Caco-2 (cell line): ENCODE data around the gene FCHSD2. TPM values are rescaled to one million over a fixed set of nuclear protein-coding genes. Genes with fewer than 3 reads are reported as not detected.
A peak's percentile ranks its signal among the peaks of the same experiment; 100 is the strongest.

Source experiments
- BruUV-seq: library from RNA; stranded (reverse); fragments of 400-500 nt; replicated peaks from 2 replicates; lab custom pipeline; 2021; lab: Mats Ljungman, UMichigan
- CTCF ChIA-PET: fragments of 300-600 bp; sonication (Branson Sonifier 250); formaldehyde crosslinking; loops from one replicate; lab custom pipeline; 2022; ENCODE audit warnings: antibody characterized with exemption; lab: Charles Lee
- POLR2A ChIA-PET: fragments of 300-600 bp; sonication (Branson Sonifier 250); formaldehyde crosslinking; loops from one replicate; lab custom pipeline; 2022; ENCODE audit warnings: antibody characterized with exemption; lab: Charles Lee
- DNase-seq, 2 experiments: peaks; one replicate each; pipeline versions ENCODE4 v3.0.0 to v3.0.0-alpha.2; 2020 to 2022
- H3K27me3 ChIP-seq: replicated peaks from 2 replicates; pipeline ENCODE4 v1.6.0; 2011; ENCODE audit warnings: low read length; ENCODE audit not compliant: control insufficient read depth, insufficient read depth
- H3K36me3 ChIP-seq: 2 replicates; pipeline ENCODE4 v1.5.1; 2011; ENCODE audit warnings: low read length; ENCODE audit not compliant: control insufficient read depth, insufficient read depth
- H3K4me1 ChIP-seq: fragments of 250-450 bp; sonication (Bioruptor Pico); 2 replicates; pipeline ENCODE4 v1.5.1; 2020; ENCODE audit warnings: mild to moderate bottlenecking
- H3K4me3 ChIP-seq: 2 replicates; pipeline ENCODE4 v1.5.1; 2011; ENCODE audit warnings: low read depth, mild to moderate bottlenecking, control low read depth, low read length
- H3K9me3 ChIP-seq: fragments of 250-450 bp; sonication (Bioruptor Pico); 2 replicates; pipeline ENCODE4 v1.5.1; 2020; ENCODE audit warnings: mild to moderate bottlenecking, moderate library complexity
- H3K27ac Mint-ChIP-seq: one replicate; pipeline ENCODE4 v1.8.0; 2022; ENCODE audit warnings: mixed read lengths; ENCODE audit not compliant: unreplicated experiment
- H3K27me3 Mint-ChIP-seq: one replicate; pipeline ENCODE4 v1.8.0; 2022; ENCODE audit warnings: mixed read lengths; ENCODE audit not compliant: insufficient read depth, unreplicated experiment
- H3K36me3 Mint-ChIP-seq: one replicate; pipeline ENCODE4 v1.8.0; 2022; ENCODE audit warnings: mild to moderate bottlenecking, mixed read lengths; ENCODE audit not compliant: insufficient read depth, unreplicated experiment
- H3K4me1 Mint-ChIP-seq: one replicate; pipeline ENCODE4 v1.8.0; 2022; ENCODE audit warnings: low read depth, mixed read lengths; ENCODE audit not compliant: unreplicated experiment
- H3K4me3 Mint-ChIP-seq: one replicate; pipeline ENCODE4 v1.8.0; 2022; ENCODE audit warnings: mild to moderate bottlenecking, moderate library complexity, mixed read lengths; ENCODE audit not compliant: unreplicated experiment
- H3K9me3 Mint-ChIP-seq: one replicate; pipeline ENCODE4 v1.8.0; 2022; ENCODE audit warnings: mixed read lengths; ENCODE audit not compliant: unreplicated experiment
- intact Hi-C: fragments of 100-400 bp; cut with micrococcal nuclease; formaldehyde crosslinking; loops from one replicate; pipeline ENCODE4 v1.10.0; 2022; ENCODE audit not compliant: unreplicated experiment
- total RNA-seq: library from RNA; stranded (reverse); gene quantifications from 2 replicates; pipeline ENCODE4 v1.2.3, GENCODE V29; 2022
- TF ChIP-seq, protein P1 (sequence below), 2 experiments: fragments of 200-600 bp in 1 of 2; IDR thresholded peaks; 1 replicate in 1 of 2; 2 replicates in 1 of 2; pipeline versions ENCODE4 v1.5.1 to v1.8.0; 2011 to 2022; ENCODE audit warnings: antibody characterized with exemption in 1 of 2, control low read depth in 1 of 2, inconsistent platforms in 1 of 2, low read depth in 1 of 2, low read length in 1 of 2, mild to moderate bottlenecking in 1 of 2, moderate library complexity in 1 of 2; ENCODE audit not compliant: insufficient read depth in 1 of 2, severe bottlenecking in 1 of 2, unreplicated experiment in 1 of 2

Gene FCHSD2
- total RNA-seq, 1 experiment from 2014 or later = 32.7 TPM

DNA sequence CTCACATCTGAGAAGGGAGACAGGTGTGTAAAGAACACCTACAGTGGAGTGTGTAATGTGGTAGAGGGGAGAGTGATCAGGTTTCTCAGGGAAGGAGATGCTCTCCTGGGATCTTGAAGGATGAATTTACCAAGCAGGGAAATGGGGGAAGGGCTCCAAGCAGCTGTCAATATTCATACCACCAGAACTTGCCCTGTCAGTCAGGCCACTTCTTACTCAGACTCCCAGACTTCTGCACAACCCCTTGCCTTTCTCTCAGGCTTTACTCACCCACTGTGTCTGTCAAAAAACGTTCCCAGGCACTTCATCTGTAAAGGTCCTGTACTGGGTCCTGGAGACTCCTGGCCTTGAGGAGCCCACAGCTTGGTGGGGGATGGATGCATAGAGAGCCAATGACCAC is 14.0 kb upstream of the FCHSD2 start:
- no peak overlapping the region for H3K4me3 ChIP-seq
- intact Hi-C loops = no loop called here
- Mint-ChIP-seq H3K36me3 (no peaks in the 10 kb centered on the region), H3K27ac (no peak overlapping the region), H3K4me3 (no peak overlapping the region), H3K27me3 (no peaks in the 10 kb centered on the region), H3K9me3 (no peaks in the 10 kb centered on the region), H3K4me1 (peaks cover 27% of the 10 kb centered on the region)
- BruUV-seq = no TSS peak
- ChIA-PET CTCF (interaction anchor here (0.6 to 1.1 kb wide), 2 partner anchors 20 to 1314 kb away, joined by 3 read pairs; no protein-coding TSS in a partner anchor), POLR2A (no interaction called here)
- H3K36me3 ChIP-seq = no peaks in the 10 kb centered on the region
- peak in 1 of 2 experiments; percentile 26 for DNase-seq
- TF ChIP-seq, protein P1, sequence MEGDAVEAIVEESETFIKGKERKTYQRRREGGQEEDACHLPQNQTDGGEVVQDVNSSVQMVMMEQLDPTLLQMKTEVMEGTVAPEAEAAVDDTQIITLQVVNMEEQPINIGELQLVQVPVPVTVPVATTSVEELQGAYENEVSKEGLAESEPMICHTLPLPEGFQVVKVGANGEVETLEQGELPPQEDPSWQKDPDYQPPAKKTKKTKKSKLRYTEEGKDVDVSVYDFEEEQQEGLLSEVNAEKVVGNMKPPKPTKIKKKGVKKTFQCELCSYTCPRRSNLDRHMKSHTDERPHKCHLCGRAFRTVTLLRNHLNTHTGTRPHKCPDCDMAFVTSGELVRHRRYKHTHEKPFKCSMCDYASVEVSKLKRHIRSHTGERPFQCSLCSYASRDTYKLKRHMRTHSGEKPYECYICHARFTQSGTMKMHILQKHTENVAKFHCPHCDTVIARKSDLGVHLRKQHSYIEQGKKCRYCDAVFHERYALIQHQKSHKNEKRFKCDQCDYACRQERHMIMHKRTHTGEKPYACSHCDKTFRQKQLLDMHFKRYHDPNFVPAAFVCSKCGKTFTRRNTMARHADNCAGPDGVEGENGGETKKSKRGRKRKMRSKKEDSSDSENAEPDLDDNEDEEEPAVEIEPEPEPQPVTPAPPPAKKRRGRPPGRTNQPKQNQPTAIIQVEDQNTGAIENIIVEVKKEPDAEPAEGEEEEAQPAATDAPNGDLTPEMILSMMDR (IDR thresholded peaks at IDR 0.05; ENCODE audit: insufficient read depth in 1 of 2, low read depth in 1 of 2, low read length in 1 of 2, severe bottlenecking in 1 of 2, unreplicated experiment in 1 of 2) = no peak
- H3K27me3 ChIP-seq = no peaks in the 10 kb centered on the region
- H3K4me1 ChIP-seq = peaks cover 42% of the 10 kb centered on the region
- no peaks in the 10 kb centered on the region for H3K9me3 ChIP-seq

DNA sequence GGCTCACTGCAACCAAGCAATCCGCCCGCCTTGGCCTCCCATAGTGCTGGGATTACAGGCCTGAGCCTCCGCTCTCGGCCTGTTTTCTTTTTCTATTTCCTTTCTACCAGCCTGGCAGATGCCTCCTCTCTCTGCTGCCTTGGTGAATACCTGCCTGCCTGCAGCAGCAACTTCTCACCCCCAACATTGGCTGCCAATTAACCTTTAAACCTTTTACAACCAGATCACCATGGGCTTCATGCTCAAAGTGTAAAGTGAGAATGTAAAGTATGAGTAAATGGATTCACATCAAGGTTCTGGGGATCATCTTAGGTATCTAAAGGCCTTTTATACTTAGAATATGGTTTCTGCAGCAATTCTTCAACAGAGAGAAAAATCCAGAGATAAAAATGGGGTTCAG is 13.0 kb upstream of the FCHSD2 start:
- TF ChIP-seq, protein P1 (IDR thresholded peaks at IDR 0.05; ENCODE audit: insufficient read depth in 1 of 2, low read depth in 1 of 2, low read length in 1 of 2, severe bottlenecking in 1 of 2, unreplicated experiment in 1 of 2) = no peak
- Mint-ChIP-seq H3K9me3 (no peaks in the 10 kb centered on the region), H3K4me3 (no peak overlapping the region), H3K36me3 (no peaks in the 10 kb centered on the region), H3K27ac (no peak overlapping the region), H3K27me3 (no peaks in the 10 kb centered on the region), H3K4me1 (peaks cover 27% of the 10 kb centered on the region)
- peak in 1 of 2 experiments; percentile 12 for DNase-seq
- ChIA-PET POLR2A (no interaction called here), CTCF (interaction anchor here (0.6 kb wide), 2 partner anchors 265 to 320 kb away, joined by 3 to 6 read pairs; no protein-coding TSS in a partner anchor)
- no TSS peak for BruUV-seq
- H3K27me3 ChIP-seq = no peaks in the 10 kb centered on the region
- no peaks in the 10 kb centered on the region for H3K36me3 ChIP-seq
- no peak overlapping the region for H3K4me3 ChIP-seq
- H3K9me3 ChIP-seq = no peaks in the 10 kb centered on the region
- intact Hi-C loops = no loop called here
- peaks cover 37% of the 10 kb centered on the region for H3K4me1 ChIP-seq

DNA sequence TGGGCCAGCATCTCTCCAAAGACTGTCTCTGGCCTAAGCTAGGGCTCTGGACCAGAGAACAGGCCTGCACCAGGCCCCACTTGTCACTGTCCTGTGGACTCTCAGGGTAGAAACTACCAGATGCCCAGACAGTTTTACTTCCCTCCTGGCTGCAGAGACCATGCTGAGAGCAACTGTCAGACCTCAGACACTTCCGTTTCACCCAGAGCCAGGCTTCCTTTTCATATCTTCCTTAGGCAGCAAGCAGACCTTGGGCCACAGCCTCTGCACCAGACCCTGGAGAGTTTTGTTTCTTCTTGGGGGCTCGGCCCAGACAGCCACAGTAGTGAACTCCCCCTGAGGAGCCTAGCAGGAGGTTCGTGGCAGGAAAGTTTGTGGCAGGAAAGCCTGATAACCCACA is 12.1 kb upstream of the FCHSD2 start:
- Mint-ChIP-seq H3K27me3 (no peaks in the 10 kb centered on the region), H3K27ac (no peak overlapping the region), H3K36me3 (no peaks in the 10 kb centered on the region), H3K4me1 (peaks cover 20% of the 10 kb centered on the region), H3K9me3 (no peaks in the 10 kb centered on the region), H3K4me3 (no peak overlapping the region)
- H3K9me3 ChIP-seq = no peaks in the 10 kb centered on the region
- H3K27me3 ChIP-seq = no peaks in the 10 kb centered on the region
- DNase-seq = peak in 1 of 2 experiments; percentile 19
- ChIA-PET CTCF (no interaction called here), POLR2A (no interaction called here)
- H3K4me1 ChIP-seq = peaks cover 29% of the 10 kb centered on the region
- no peaks in the 10 kb centered on the region for H3K36me3 ChIP-seq
- H3K4me3 ChIP-seq = no peak overlapping the region
- TF ChIP-seq, protein P1 (IDR thresholded peaks at IDR 0.05; ENCODE audit: insufficient read depth in 1 of 2, low read depth in 1 of 2, low read length in 1 of 2, severe bottlenecking in 1 of 2, unreplicated experiment in 1 of 2) = no peak
- intact Hi-C loops = no loop called here
- BruUV-seq = no TSS peak
